NCI-H2171 treated with DMSO at 0.1 percent for 48 hours (cell line): ENCODE data around the gene DDX1.

Source experiments
- DNase-seq: peaks from one replicate; lab custom pipeline; 2025; lab: John Stamatoyannopoulos, UW

The DDX1 gene

DNA sequence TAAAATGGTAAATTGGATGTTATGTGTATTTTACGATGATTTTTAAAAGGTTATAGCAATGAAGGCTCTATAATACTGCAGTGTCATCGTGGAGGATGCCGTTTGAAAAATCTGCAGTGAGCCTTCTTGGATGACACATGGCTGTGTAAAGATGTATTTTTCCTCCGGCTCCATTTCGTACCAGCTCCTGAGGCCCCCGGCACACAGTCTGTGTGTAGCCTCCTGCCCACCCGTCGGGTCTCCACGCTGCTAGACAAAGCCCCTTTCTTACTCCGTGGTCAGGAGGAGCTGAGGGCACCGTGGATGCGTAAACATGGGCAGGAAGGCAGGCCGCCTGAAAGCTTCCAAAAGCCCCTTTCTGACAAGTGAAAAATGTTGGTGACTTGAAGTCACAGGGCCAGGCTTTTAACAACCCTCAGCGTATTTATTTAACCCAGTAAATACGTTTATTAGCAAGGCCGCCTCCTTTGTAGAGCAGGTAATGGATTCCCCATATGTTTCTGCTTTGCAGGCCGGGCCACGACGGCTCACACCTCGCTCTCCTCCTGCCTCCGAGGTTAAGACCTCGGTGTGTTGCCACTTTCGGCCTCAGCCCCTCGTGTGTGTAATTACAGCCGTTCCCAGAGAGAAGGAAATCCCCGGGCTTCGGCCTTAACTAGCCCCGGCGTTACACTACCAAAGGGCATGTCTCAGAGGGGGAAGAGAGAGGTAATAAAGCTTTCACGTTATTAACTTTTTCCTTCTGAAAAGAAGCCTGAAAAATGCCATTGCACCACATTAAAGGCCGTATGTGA is 72.8 kb downstream of the DDX1 start:
- no peak for DNase-seq

DNA sequence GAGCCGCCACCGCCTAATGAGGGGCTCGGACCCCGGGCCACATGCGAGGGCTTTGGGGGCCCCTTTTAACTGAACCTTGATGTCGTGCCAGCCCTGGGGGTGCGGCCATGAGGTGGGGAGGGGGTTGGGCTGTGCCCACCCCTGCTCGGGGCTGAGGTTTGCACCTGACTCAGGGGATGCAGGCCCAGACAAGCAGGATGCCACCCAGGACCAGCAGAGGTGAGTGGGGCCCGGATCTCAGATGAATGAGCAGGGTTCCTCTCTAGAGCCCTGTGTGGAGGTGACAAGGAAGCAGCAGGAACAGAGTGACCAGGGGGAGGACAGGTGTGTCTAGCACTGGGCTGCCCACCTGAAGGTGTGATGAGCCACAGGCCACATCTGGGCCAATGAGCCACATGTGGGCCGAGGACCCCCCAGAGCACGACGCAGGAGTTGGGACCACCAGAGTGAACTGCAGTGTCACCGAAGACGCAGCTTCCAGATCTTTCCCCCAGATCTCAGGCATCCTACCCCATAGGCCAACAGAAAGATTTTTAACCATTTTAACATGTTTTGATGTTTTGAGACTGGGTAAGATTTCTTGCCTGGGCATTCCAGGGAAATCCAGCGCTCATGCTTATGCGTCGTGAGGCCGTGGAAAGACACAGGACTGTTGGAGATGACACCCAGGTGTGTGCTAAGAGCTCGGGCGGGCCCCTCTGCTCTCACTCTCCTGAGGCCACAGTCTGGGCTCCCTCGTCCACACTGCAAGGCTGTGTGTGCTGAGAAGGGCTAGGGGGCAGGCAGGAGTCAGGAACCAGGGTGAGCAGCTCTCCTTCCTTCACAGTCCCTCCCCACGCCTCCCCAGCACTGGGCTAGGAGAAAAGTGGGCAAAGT is 73.6 kb downstream of the DDX1 start:
- DNase-seq, result no peak

GRCh38 chr2:15665943-15666460 is 74.3 kb downstream of the DDX1 start:
- no peak for DNase-seq

DNA sequence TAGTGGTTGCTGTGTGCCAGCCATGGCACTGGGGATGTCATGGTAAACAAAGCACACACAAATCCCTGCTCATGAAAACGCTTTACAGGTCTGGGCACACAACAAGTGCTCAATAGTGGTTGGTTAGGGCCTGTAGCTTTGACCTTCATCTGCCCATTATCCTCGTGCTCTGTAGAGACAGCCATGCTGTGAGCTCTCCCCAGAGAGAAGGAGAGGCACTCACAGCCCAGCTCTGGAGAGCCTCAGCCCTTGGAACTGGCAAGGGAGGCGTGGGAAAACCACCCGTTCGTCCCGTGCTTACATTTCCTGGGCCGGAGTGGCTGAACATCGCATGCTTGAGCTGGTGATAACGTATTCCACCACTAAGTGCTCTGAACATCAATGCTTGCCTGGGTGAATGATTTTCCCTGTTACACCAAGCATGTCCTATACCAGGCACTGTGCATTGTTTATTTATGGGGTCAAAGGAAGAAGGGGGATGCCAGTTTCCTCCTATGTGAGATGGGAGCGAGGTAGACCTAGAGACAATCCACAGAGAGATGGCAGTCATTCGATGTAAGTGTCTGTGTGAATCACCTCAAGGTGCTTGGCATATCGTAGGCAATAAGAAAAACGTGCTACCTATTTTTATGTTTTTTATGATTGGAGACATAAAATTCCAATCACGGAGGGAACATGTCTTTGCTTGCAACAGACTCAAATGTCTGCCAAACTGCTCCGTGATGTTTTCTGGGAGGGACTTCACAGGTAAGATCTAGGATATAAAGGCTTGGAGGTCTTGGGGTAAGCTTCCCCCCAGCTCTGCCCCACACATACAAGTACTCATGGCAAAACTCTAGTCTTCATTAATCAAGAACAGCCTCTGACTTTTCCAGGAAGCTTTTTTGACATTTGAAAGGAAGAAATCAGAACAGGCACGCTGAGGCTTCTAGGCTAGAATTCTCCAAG is 75.5 kb downstream of the DDX1 start:
- DNase-seq, result no peak

- DNase-seq, result no peak
Measured at GRCh38 chr2:15667809-15668556, 76.3 kb downstream of the DDX1 start.

- no peak for DNase-seq
Measured at GRCh38 chr2:15668611-15669305, 77.1 kb downstream of the DDX1 start.

DNA sequence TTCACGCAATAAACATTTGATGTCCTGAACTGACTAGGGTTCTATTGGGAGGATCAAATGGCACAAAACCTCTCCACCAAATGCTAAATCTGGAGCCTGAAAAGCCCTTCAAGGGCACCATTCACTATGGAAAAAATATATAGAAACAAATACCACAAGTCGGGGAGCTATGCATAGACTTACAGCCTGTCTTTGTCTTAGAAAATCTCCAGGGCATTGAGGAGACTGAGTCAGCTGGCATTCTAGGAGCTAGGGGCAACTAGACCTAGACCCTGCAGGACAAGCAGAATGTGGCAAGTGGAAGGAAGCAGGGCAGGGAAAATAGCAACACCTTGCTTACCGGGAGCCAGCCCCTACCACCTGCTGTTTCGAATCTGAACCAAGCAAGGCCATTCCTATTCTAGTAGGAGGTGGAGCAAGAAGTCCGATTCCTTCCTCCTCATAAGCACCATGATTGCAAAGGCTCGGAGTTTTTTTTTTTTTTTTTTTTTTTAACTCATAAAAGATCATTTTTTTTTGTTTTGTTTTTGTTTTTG is 77.8 kb downstream of the DDX1 start:
- DNase-seq, result no peak

DNA sequence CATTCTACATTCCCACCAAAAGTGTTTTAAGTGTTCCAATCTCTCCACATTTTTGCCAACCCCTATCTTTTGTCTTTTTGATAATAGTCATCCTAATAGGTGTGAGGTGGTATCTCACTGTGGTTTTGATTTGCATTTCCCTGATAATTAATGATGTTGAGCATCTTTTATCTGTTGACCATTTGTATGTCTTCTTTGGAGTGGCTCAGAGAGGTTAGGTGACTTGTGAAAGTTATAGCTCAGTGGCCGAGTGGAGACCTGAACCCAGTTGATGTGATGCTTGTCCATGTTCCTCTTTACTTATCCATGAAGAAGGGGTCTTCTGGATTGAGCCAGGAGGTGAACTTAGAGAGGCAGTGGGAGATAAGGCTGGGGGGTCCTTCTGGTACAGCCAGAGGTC is 78.8 kb downstream of the DDX1 start:
- no peak for DNase-seq

GRCh38 chr2:15670981-15671380 is 79.3 kb downstream of the DDX1 start:
- no peak for DNase-seq

DNA sequence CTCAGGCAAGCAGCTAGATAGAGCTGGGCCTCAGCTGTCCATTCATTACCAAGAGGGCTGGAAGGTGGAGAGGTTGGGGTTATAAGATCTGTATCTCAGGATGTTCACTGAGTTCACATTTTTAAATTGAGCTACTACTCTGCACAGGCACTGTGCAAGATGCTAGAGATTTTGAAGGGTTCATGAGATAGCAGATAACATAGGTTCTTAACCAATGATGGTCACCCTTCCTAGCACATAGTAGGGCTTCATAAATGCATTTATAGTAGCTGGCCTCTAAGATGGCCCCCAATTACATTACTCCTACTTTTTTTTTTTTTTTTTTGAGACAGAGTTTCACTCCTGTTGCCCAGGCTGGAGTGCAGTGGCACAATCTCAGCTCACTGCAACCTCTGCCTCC is 79.7 kb downstream of the DDX1 start:
- DNase-seq, result no peak

- DNase-seq, result no peak
Measured at GRCh38 chr2:15671842-15672815, 80.5 kb downstream of the DDX1 start.

DNA sequence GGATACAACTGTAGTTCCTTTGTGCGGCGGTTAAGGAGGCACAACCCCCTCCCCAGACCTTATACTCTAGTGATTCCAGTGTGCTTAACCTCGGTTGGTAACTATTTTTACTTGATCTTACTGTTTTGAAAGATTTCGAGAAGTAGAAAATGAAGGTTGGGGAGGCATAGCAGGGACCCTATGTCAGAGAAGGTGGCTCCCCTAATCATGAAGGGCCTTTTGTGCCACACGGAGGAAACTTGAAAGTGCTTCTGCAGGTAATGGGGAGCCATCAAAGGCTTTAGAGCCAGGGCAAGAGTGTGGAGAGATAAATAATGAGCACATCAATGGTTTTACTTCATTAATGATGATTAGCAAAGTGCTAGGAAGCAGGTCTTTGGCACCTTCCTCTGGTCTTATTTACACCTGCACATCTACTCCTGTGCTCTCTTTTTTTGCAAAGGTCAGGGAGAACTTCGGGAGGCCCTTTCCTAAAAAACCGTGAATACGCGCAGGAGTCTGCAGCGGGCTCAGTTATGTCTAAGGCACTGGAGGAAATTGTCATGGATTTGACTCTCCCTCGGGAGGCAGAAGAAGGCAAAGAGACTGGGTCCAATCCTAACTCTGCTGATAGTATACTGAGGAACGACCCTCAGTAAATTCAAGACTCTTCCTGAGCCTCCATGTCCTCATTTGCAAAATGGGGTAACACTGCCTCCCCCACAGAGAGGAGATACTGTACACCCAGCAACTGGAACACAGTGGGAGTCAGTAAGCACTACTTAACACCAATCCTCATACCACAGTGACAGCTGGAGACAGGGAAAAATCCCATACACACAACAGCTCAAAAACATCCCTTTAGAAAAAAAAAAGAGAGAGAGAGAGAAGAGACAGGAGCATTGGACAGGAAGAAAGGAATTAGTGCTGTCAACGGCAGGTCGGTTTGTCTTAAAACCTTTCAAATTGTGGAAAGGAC is 81.6 kb downstream of the DDX1 start:
- DNase-seq, result no peak

DNA sequence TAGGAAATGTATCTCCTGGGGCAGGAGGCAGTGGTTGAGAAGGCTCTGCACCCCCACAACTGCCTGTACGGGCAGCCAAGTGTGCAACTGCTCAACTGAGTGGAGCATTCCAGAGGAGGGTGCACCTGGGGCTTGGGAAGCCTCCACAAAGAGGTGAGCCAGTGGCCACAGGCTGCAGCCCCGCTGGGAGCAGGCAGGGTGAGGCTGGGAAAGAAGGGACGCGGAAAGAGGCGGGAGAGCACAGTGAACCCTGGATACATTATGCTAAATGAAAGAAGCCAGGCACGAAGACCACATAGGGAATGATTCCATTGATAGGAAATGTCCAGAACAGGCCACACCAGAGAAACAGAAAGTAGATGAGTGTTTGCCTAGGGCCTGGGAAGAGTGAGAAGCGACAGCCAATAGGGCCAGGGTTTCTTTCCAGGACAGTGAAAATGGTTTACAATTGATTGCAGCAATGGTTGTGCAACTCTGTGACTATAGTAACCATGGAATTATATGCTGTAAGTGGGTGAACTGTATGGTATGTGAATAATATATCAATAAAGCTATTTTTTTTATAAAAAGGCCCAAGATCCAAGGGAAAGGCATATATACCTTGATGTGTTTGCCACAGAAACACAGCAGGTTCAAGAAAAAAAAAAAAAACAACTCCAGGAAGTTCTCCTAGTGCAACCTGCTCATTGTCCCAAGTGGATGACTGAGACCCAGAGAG is 82.4 kb downstream of the DDX1 start:
- no peak for DNase-seq

GRCh38 chr2:15674637-15675455 is 83.2 kb downstream of the DDX1 start:
- no peak for DNase-seq

DNA sequence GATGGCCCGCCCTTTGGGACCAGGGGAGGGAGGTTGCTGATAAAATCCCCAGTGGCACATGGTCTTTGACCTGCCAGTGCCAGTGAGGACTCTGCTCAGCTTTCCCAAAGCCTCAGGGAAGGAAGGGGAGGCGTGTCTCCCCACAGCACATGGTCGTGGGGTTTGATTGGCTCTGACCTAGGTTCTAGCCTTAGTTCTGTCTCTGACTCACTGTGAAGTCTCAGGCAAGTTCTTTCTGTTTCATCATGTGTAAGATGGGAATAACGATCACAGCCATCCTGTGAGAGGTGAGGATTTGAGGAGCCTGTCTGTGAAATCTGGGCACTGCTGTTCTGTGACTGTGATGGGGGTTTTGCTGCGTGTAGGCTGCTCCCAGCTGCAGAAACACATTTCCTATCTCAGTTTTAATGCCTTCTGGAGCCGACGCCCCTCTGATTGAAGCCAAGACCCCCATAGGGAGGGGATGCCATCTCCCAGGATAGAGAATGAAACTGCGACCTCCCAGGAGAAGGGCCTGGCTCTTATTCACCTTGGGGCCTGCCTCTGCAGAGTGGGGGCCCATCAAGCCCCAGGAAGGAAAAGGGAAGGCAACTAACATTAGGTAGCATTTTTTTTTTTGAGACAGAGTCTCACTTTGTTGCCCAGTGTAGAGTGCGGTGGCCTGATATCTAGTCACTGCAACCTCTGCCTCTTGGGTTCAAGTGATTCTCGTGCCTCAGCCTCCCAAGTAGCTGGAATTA is 84.0 kb downstream of the DDX1 start:
- DNase-seq, result no peak
